IMR-90 (cell line): ENCODE results near the gene PPP1R1A. TPM values are rescaled to one million over a fixed set of nuclear protein-coding genes. Genes with fewer than 3 reads are reported as not detected.

Experiments
- ATAC-seq: fragments of 200-7000 bp; cut with Tn5 transposase; 2 replicates; pipeline ENCODE4 v1.9.1; 2020; ENCODE audit warnings: low read depth, mild to moderate bottlenecking, moderate library complexity
- BruUV-seq: library from RNA; stranded (reverse); fragments of 400-500 nt; replicated peaks from 2 replicates; lab custom pipeline; 2021; lab: Mats Ljungman, UMichigan
- CTCF ChIA-PET: fragments of 300-600 bp; formaldehyde crosslinking; extraction: SDS; loops from one replicate; lab custom pipeline; 2021; ENCODE audit warnings: antibody characterized with exemption; lab: Yijun Ruan, JAX
- POLR2A ChIA-PET: fragments of 300-600 bp; sonication (Branson Sonifier 250); formaldehyde crosslinking; loops from one replicate; lab custom pipeline; 2022; ENCODE audit warnings: antibody characterized with exemption; ENCODE audit not compliant: unreplicated experiment; lab: Charles Lee
- DNase-seq: peaks from one replicate; pipeline ENCODE4 v3.0.0; 2013
- H2AFZ ChIP-seq: replicated peaks from 2 replicates; pipeline ENCODE3; 2013; ENCODE audit warnings: low read length, mild to moderate bottlenecking; ENCODE audit not compliant: poor library complexity
- H2AK5ac ChIP-seq: 2 replicates; pipeline ENCODE4 v1.6.1; 2013; ENCODE audit warnings: low read depth, low read length, inconsistent platforms
- H2AK9ac ChIP-seq: replicated peaks from 2 replicates; pipeline ENCODE3; 2013; ENCODE audit warnings: mild to moderate bottlenecking, low read depth, low read length, moderate library complexity; ENCODE audit not compliant: poor library complexity
- H2BK120ac ChIP-seq: 2 replicates; pipeline ENCODE4 v1.6.1; 2013; ENCODE audit warnings: low read depth, low read length, inconsistent platforms
- H2BK15ac ChIP-seq: 3 replicates; pipeline ENCODE4 v1.6.1; 2013; ENCODE audit warnings: low read depth, low read length, inconsistent platforms
- H2BK20ac ChIP-seq: 2 replicates; pipeline ENCODE4 v1.6.1; 2013; ENCODE audit warnings: low read depth, mild to moderate bottlenecking, inconsistent platforms, low read length, moderate library complexity
- H2BK5ac ChIP-seq: 2 replicates; pipeline ENCODE4 v1.6.1; 2013; ENCODE audit warnings: mild to moderate bottlenecking, low read depth, low read length, inconsistent platforms; ENCODE audit not compliant: poor library complexity, severe bottlenecking
- H3K14ac ChIP-seq: replicated peaks from 2 replicates; pipeline ENCODE4 v1.6.1; 2013; ENCODE audit warnings: low read depth, low read length, inconsistent platforms
- H3K18ac ChIP-seq: 2 replicates; pipeline ENCODE4 v1.6.1; 2013; ENCODE audit warnings: low read depth, low read length, control low read depth
- H3K23ac ChIP-seq: 2 replicates; pipeline ENCODE4 v1.6.1; 2013; ENCODE audit warnings: low read depth, low read length, inconsistent platforms
- H3K27ac ChIP-seq: 2 replicates; pipeline ENCODE4 v1.5.1; 2013; ENCODE audit warnings: mild to moderate bottlenecking, control low read depth, low read length; ENCODE audit not compliant: insufficient read depth
- H3K27me3 ChIP-seq: 2 replicates; pipeline ENCODE4 v1.6.1; 2013; ENCODE audit warnings: low read length; ENCODE audit not compliant: control insufficient read depth, insufficient read depth
- H3K36me3 ChIP-seq: 2 replicates; pipeline ENCODE4 v1.6.1; 2013; ENCODE audit warnings: low read length, mixed read lengths; ENCODE audit not compliant: control insufficient read depth, insufficient read depth
- H3K4ac ChIP-seq: 2 replicates; pipeline ENCODE4 v1.6.1; 2013; ENCODE audit warnings: low read depth, low read length, inconsistent platforms
- H3K4me1 ChIP-seq: 2 replicates; pipeline ENCODE4 v1.6.1; 2013; ENCODE audit warnings: low read length, mixed read lengths; ENCODE audit not compliant: control insufficient read depth, insufficient read depth
- H3K4me2 ChIP-seq: 2 replicates; pipeline ENCODE4 v1.6.1; 2013; ENCODE audit warnings: low read depth, mild to moderate bottlenecking, control low read depth, low read length, moderate library complexity
- H3K4me3 ChIP-seq: 2 replicates; pipeline ENCODE4 v1.5.1; 2013; ENCODE audit warnings: low read depth, mild to moderate bottlenecking, control low read depth, low read length, moderate library complexity; ENCODE audit not compliant: insufficient read depth
- H3K56ac ChIP-seq: 2 replicates; pipeline ENCODE4 v1.6.1; 2013; ENCODE audit warnings: low read length, inconsistent platforms; ENCODE audit not compliant: insufficient read depth; ENCODE audit errors: extremely low read depth
- H3K79me1 ChIP-seq, 2 experiments: 2 replicates each; pipeline ENCODE4 v1.6.1; 2013; ENCODE audit warnings: low read length in 2 of 2, inconsistent platforms in 1 of 2, low read depth in 1 of 2
- H3K9ac ChIP-seq: 2 replicates; pipeline ENCODE4 v1.6.1; 2013; ENCODE audit warnings: low read depth, low read length, control low read depth
- H3K9me1 ChIP-seq: 2 replicates; pipeline ENCODE4 v1.6.1; 2013; ENCODE audit warnings: low read length, inconsistent platforms; ENCODE audit not compliant: insufficient read depth
- H3K9me3 ChIP-seq: 2 replicates; pipeline ENCODE4 v1.6.1; 2013; ENCODE audit warnings: low read length; ENCODE audit not compliant: control insufficient read depth, insufficient read depth
- H4K20me1 ChIP-seq: 2 replicates; pipeline ENCODE4 v1.6.1; 2013; ENCODE audit warnings: low read length, inconsistent platforms; ENCODE audit not compliant: insufficient read depth
- H4K5ac ChIP-seq: 2 replicates; pipeline ENCODE4 v1.6.1; 2013; ENCODE audit warnings: mild to moderate bottlenecking, low read depth, low read length, control low read depth
- H4K8ac ChIP-seq, 2 experiments: 2 replicates each; pipeline ENCODE4 v1.6.1; 2013; ENCODE audit warnings: low read depth in 2 of 2, low read length in 2 of 2, control low read depth in 1 of 2, inconsistent platforms in 1 of 2
- H4K91ac ChIP-seq: 2 replicates; pipeline ENCODE4 v1.6.1; 2013; ENCODE audit warnings: low read depth, low read length, inconsistent platforms; ENCODE audit not compliant: insufficient read depth
- BHLHE40 ChIP-seq: fragments of 150-350 bp; IDR thresholded peaks from 2 replicates; pipeline ENCODE4 v1.6.1; 2016; ENCODE audit warnings: mild to moderate bottlenecking, low read depth, low read length
- CHD1 ChIP-seq: IDR thresholded peaks from 2 replicates; pipeline ENCODE4 v1.6.1; 2012; ENCODE audit warnings: low read depth, low read length, improper control_type of control experiment
- FOS ChIP-seq: fragments of 150-350 bp; IDR thresholded peaks from 2 replicates; pipeline ENCODE4 v1.6.1; 2016; ENCODE audit warnings: low read depth, low read length
- MAFK ChIP-seq: IDR thresholded peaks from 2 replicates; pipeline ENCODE4 v1.6.1; 2012; ENCODE audit warnings: low read depth, low read length, improper control_type of control experiment
- MAZ ChIP-seq: IDR thresholded peaks from 2 replicates; pipeline ENCODE4 v1.6.1; 2012; ENCODE audit warnings: low read depth, mild to moderate bottlenecking, low read length, improper control_type of control experiment, moderate library complexity, borderline replicate concordance
- MXI1 ChIP-seq: IDR thresholded peaks from 2 replicates; pipeline ENCODE4 v1.6.1; 2012; ENCODE audit warnings: low read depth, mild to moderate bottlenecking, low read length, moderate library complexity, borderline replicate concordance
- POLR2A ChIP-seq: IDR thresholded peaks from 2 replicates; pipeline ENCODE4 v1.6.1; 2012; ENCODE audit warnings: mild to moderate bottlenecking, low read depth, low read length
- RAD21 ChIP-seq: IDR thresholded peaks from 2 replicates; pipeline ENCODE4 v1.6.1; 2012; ENCODE audit warnings: low read length, improper control_type of control experiment
- SMC3 ChIP-seq: fragments of 150-350 bp; IDR thresholded peaks from 2 replicates; pipeline ENCODE4 v1.6.1; 2016; ENCODE audit warnings: low read depth, mild to moderate bottlenecking, antibody characterized with exemption, low read length, moderate library complexity
- WGBS, 2 experiments: methylation state at CpG; one replicate each; pipeline versions ENCODE4 v1.1.5 to v1.1.7; 2013; ENCODE audit warnings: missing lambda C conversion rate in 2 of 2; ENCODE audit not compliant: insufficient read length in 1 of 2; ENCODE audit errors: extremely low coverage in 2 of 2; 5-methylcytosine and 5-hydroxymethylcytosine counted together
- dilution Hi-C: fragments of 300-500 bp; cut with HindIII; formaldehyde crosslinking; loops from one replicate; pipeline ENCODE4 v1.14.3; 2018; ENCODE audit warnings: low sequenced_read_pairs; ENCODE audit not compliant: unreplicated experiment
- in situ Hi-C: fragments of 300-500 bp; cut with MboI; formaldehyde crosslinking; loops from 3 replicates; pipeline ENCODE4 v1.14.3; 2019; ENCODE audit warnings: low sequenced_read_pairs, inconsistent platforms, mixed read lengths
- intact Hi-C: fragments of 100-400 bp; cut with micrococcal nuclease; formaldehyde crosslinking; loops from 2 replicates; pipeline ENCODE4 v1.10.0; 2022
- polyA plus RNA-seq, 3 experiments: library from polyadenylated mRNA; depleted of rRNA; stranded (reverse); fragments of >200 nt; gene quantifications; 2 replicates each; pipeline ENCODE4 v1.2.3, GENCODE V29; 2012; ENCODE audit warnings: low replicate concordance in 1 of 3
- total RNA-seq: library from RNA; depleted of rRNA; stranded (reverse); fragments of >200 nt; gene quantifications from 2 replicates; pipeline ENCODE4 v1.2.3, GENCODE V29; 2012

PPP1R1A gene
- total and polyA plus RNA-seq, 2 of the 4 experiments (the other 2 are of a cell fraction) = not detected

GRCh38 chr12:54627304-54627703, 38.8 kb upstream of the PPP1R1A start:
- Histone ChIP-seq H2BK5ac (no peak overlapping the region), H3K4ac (no peak overlapping the region), H3K9me1 (no peaks in the 10 kb centered on the region), H3K9me3 (no peaks in the 10 kb centered on the region), H3K79me1 (no peaks in the 10 kb centered on the region), H3K36me3 (no peaks in the 10 kb centered on the region), H3K27ac (no peak overlapping the region), H3K9ac (no peak overlapping the region), H2BK120ac (no peak overlapping the region), H3K4me2 (no peak overlapping the region), H3K23ac (no peak overlapping the region), H3K4me3 (no peak overlapping the region), H2BK20ac (no peak overlapping the region), H4K20me1 (no peaks in the 10 kb centered on the region), H3K27me3 (no peaks in the 10 kb centered on the region), H2AK9ac (no peak overlapping the region), H2BK15ac (no peak overlapping the region), H3K56ac (no peak overlapping the region), H3K4me1 (no peaks in the 10 kb centered on the region), H3K14ac (no peak overlapping the region), H3K18ac (no peak overlapping the region), H2AK5ac (no peak overlapping the region), H2AFZ (no peak overlapping the region), H4K5ac (no peak overlapping the region), H4K91ac (no peak overlapping the region), H4K8ac (no peak overlapping the region)
- no peak for TF ChIP-seq SMC3
- no peak for TF ChIP-seq FOS
- TF ChIP-seq MAFK = no peak
- no peak for TF ChIP-seq MXI1
- TF ChIP-seq RAD21 = no peak
- no peak for TF ChIP-seq MAZ
- TF ChIP-seq BHLHE40 = no peak
- TF ChIP-seq POLR2A = no peak
- TF ChIP-seq CHD1 = no peak
- DNase-seq = no peak
- CTCF ChIA-PET = no interaction called here
- WGBS, 2 experiments = 14% methylated on average over 1 of the region's 3 CpGs; no CpG with 5 or more reads in 1 of the 2 experiments
- POLR2A ChIA-PET = no interaction called here
- in situ Hi-C loops (no loop called here), dilution Hi-C loops (no loop called here), intact Hi-C loops (no loop called here)
- BruUV-seq = no TSS peak
- ATAC-seq = no peak
